ENCODE data around the gene SHANK3.

DNA sequence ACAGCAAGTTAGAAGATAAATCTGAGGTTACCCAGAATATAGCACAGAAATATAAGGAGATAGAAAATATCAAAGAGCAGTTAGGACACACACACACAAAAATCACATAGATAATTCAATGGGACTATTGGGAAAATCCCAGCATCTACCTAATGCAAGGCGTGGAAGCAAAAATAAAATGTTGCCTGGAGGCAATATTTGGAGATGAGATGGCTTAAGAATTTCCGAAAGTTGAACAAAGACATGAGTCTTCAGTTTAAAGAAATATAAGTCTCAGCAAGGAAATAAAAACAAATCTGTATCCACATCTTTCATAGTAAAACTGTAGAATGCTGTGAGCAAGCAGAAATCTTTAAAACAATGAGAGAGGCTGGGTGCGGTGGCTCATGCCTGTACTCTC is 35.9 kb downstream of the SHANK3 start:
- TF ChIP-seq MYC (IDR thresholded peaks at IDR 0.05; ENCODE audit: low read depth, low read length) (no peak), POLR2A (IDR thresholded peaks at IDR 0.05; ENCODE audit: extremely low read depth, insufficient read length) (no peak)
- TF ChIP-seq, protein P1, sequence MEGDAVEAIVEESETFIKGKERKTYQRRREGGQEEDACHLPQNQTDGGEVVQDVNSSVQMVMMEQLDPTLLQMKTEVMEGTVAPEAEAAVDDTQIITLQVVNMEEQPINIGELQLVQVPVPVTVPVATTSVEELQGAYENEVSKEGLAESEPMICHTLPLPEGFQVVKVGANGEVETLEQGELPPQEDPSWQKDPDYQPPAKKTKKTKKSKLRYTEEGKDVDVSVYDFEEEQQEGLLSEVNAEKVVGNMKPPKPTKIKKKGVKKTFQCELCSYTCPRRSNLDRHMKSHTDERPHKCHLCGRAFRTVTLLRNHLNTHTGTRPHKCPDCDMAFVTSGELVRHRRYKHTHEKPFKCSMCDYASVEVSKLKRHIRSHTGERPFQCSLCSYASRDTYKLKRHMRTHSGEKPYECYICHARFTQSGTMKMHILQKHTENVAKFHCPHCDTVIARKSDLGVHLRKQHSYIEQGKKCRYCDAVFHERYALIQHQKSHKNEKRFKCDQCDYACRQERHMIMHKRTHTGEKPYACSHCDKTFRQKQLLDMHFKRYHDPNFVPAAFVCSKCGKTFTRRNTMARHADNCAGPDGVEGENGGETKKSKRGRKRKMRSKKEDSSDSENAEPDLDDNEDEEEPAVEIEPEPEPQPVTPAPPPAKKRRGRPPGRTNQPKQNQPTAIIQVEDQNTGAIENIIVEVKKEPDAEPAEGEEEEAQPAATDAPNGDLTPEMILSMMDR (IDR thresholded peaks at IDR 0.05; ENCODE audit: low read depth, low read length): no peak

Data from NB4 (cell line).